Mesenchymal stem cell (in vitro differentiated cells and primary cell): ENCODE data around the gene GRIK4.

Experiments
- DNase-seq: peaks from one replicate; pipeline ENCODE4 v3.0.0-alpha.2; 2013
- H2AFZ ChIP-seq: one replicate; pipeline ENCODE4 v1.6.1; 2013; ENCODE audit warnings: low read depth, mild to moderate bottlenecking, control low read depth, inconsistent platforms, low read length, moderate library complexity
- H2AK5ac ChIP-seq: 2 replicates; pipeline ENCODE4 v1.6.1; 2013; ENCODE audit warnings: low read length, moderate library complexity, mild to moderate bottlenecking, inconsistent platforms; ENCODE audit not compliant: severe bottlenecking
- H2BK120ac ChIP-seq: one replicate; pipeline ENCODE4 v1.6.1; 2013; ENCODE audit warnings: low read depth, mild to moderate bottlenecking, inconsistent platforms, low read length, moderate library complexity
- H2BK12ac ChIP-seq, 2 experiments: one replicate each; pipeline ENCODE4 v1.6.1; 2013; ENCODE audit warnings: inconsistent platforms in 2 of 2, low read length in 2 of 2, mild to moderate bottlenecking in 2 of 2, moderate library complexity in 2 of 2, control low read depth in 1 of 2
- H2BK15ac ChIP-seq: one replicate; pipeline ENCODE4 v1.6.1; 2013; ENCODE audit warnings: mild to moderate bottlenecking, low read depth, inconsistent platforms; ENCODE audit not compliant: poor library complexity, severe bottlenecking
- H2BK5ac ChIP-seq: 2 replicates; pipeline ENCODE4 v1.6.1; 2013; ENCODE audit warnings: low read depth, mild to moderate bottlenecking, low read length, control low read depth, inconsistent platforms; ENCODE audit not compliant: poor library complexity, severe bottlenecking
- H3K14ac ChIP-seq, 2 experiments: one replicate each; pipeline ENCODE4 v1.6.1; 2013; ENCODE audit warnings: inconsistent platforms in 2 of 2, low read length in 2 of 2, control low read depth in 1 of 2, mild to moderate bottlenecking in 1 of 2, moderate library complexity in 1 of 2
- H3K18ac ChIP-seq, 2 experiments: one replicate each; pipeline ENCODE4 v1.6.1; 2013; ENCODE audit warnings: inconsistent platforms in 2 of 2, low read length in 2 of 2, control low read depth in 1 of 2, low read depth in 1 of 2, mild to moderate bottlenecking in 1 of 2
- H3K23ac ChIP-seq, 2 experiments: one replicate each; pipeline ENCODE4 v1.6.1; 2013; ENCODE audit warnings: inconsistent platforms in 2 of 2, low read length in 2 of 2, mild to moderate bottlenecking in 2 of 2, moderate library complexity in 2 of 2, control low read depth in 1 of 2
- H3K27ac ChIP-seq: 2 replicates; pipeline ENCODE4 v1.5.1; 2013; ENCODE audit warnings: mild to moderate bottlenecking, moderate library complexity, low read length, control low read depth, inconsistent platforms; ENCODE audit not compliant: poor library complexity, severe bottlenecking
- H3K27me3 ChIP-seq, 2 experiments: 2 replicates each; pipeline versions ENCODE4 v1.6.1 to v1.7.0; 2013; ENCODE audit warnings: low read length in 2 of 2, mild to moderate bottlenecking in 2 of 2, moderate library complexity in 2 of 2, control low read depth in 1 of 2, inconsistent platforms in 1 of 2; ENCODE audit not compliant: control insufficient read depth in 1 of 2, insufficient read depth in 1 of 2
- H3K36me3 ChIP-seq, 2 experiments: 2 replicates each; pipeline versions ENCODE4 v1.6.1 to v1.7.0; 2013; ENCODE audit warnings: low read length in 2 of 2, control low read depth in 1 of 2, inconsistent platforms in 1 of 2, low read depth in 1 of 2, mild to moderate bottlenecking in 1 of 2; ENCODE audit not compliant: insufficient read depth in 2 of 2, control insufficient read depth in 1 of 2
- H3K4ac ChIP-seq, 2 experiments: one replicate each; pipeline ENCODE4 v1.6.1; 2013; ENCODE audit warnings: inconsistent platforms in 2 of 2, low read length in 2 of 2, mild to moderate bottlenecking in 2 of 2, moderate library complexity in 2 of 2, control low read depth in 1 of 2, low read depth in 1 of 2
- H3K4me1 ChIP-seq: 2 replicates; pipeline ENCODE4 v1.6.1; 2013; ENCODE audit warnings: low read depth, low read length, control low read depth; ENCODE audit not compliant: control insufficient read depth, insufficient read depth
- H3K4me2 ChIP-seq: 2 replicates; pipeline ENCODE4 v1.6.1; 2013; ENCODE audit warnings: low read length, mild to moderate bottlenecking, inconsistent platforms; ENCODE audit not compliant: poor library complexity, severe bottlenecking
- H3K4me3 ChIP-seq, 2 experiments: 2 replicates each; pipeline versions ENCODE4 v1.5.1 to v1.7.0; 2013; ENCODE audit warnings: low read length in 2 of 2, mild to moderate bottlenecking in 2 of 2, control low read depth in 1 of 2, low read depth in 1 of 2; ENCODE audit not compliant: insufficient read depth in 1 of 2
- H3K79me1 ChIP-seq: replicated peaks from 2 replicates; pipeline ENCODE4 v1.6.1; 2013; ENCODE audit warnings: mild to moderate bottlenecking, control low read depth, low read length, inconsistent platforms; ENCODE audit not compliant: poor library complexity, severe bottlenecking
- H3K9ac ChIP-seq: 2 replicates; pipeline ENCODE4 v1.7.0; 2013; ENCODE audit warnings: mild to moderate bottlenecking, low read length, moderate library complexity
- H3K9me3 ChIP-seq: 2 replicates; pipeline ENCODE4 v1.7.0; 2013; ENCODE audit warnings: mild to moderate bottlenecking, low read length; ENCODE audit not compliant: control insufficient read depth
- H4K8ac ChIP-seq: one replicate; pipeline ENCODE4 v1.6.1; 2013; ENCODE audit warnings: inconsistent platforms, mild to moderate bottlenecking, low read length, moderate library complexity
- H4K91ac ChIP-seq: one replicate; pipeline ENCODE4 v1.6.1; 2013; ENCODE audit warnings: mild to moderate bottlenecking, low read length, inconsistent platforms
- WGBS: methylation state at CpG from one replicate; pipeline ENCODE4 v1.1.7; 2013; ENCODE audit warnings: mixed read lengths; 5-methylcytosine and 5-hydroxymethylcytosine counted together

Gene GRIK4

DNA sequence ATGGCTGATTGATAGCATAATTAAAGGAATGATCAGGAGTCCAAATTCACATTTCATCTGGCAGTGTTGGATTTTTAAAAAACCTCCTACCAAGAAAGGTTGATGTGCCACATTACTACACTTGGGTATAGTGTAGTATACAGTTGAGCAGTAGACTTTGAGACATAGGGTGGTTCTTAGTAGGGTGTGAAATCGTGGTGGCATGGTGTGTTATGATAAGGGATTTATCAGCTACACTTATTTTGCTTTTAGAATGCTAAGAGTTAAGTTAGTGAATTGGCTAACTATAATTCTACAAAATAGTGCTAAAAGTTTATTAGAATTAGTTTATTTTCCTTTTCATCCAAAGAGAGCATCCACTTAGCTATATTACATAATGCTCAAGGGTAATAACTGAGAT, 525.5 kb downstream of the GRIK4 start:
- no peak overlapping the region for H2BK120ac ChIP-seq
- H3K4ac ChIP-seq = no peak overlapping the region
- no peak overlapping the region for H3K23ac ChIP-seq
- no peak overlapping the region for H3K18ac ChIP-seq
- no peaks in the 10 kb centered on the region for H3K9me3 ChIP-seq
- no peak overlapping the region for H2BK12ac ChIP-seq
- peaks cover 16% of the 10 kb centered on the region for H3K79me1 ChIP-seq
- peaks cover 1% of the 10 kb centered on the region for H3K4me1 ChIP-seq
- no peak overlapping the region for H2BK5ac ChIP-seq
- DNase-seq = no peak
- no peak overlapping the region for H2BK15ac ChIP-seq
- H3K4me2 ChIP-seq = no peak overlapping the region
- no peak overlapping the region for H3K9ac ChIP-seq
- no peak overlapping the region for H4K8ac ChIP-seq
- H3K27me3 ChIP-seq = no peaks in the 10 kb centered on the region
- 100% methylated on average over 1 of the region's 1 CpG for WGBS
- H2AK5ac ChIP-seq = no peak overlapping the region
- H3K14ac ChIP-seq = no peak overlapping the region
- H3K27ac ChIP-seq = no peak overlapping the region
- no peak overlapping the region for H3K4me3 ChIP-seq
- H4K91ac ChIP-seq = no peak overlapping the region
- H3K36me3 ChIP-seq = peaks cover 0 to 4% of the 10 kb centered on the region in 2 experiments
- H2AFZ ChIP-seq = no peak overlapping the region
